ENCODE data around the gene MAFG.

Gene MAFG

GRCh38 chr17:81935709-81936084, 8.2 kb upstream of the MAFG start:
- DNase-seq = no peak

- no peak for DNase-seq
Measured at GRCh38 chr17:81934850-81935708, 7.5 kb upstream of the MAFG start.

- DNase-seq = no peak
Measured at GRCh38 chr17:81934098-81934757, 6.7 kb upstream of the MAFG start.

- DNase-seq = no peak
Measured at GRCh38 chr17:81933178-81933699, 5.7 kb upstream of the MAFG start.

- no peak for DNase-seq
Measured at GRCh38 chr17:81932333-81932983, 4.9 kb upstream of the MAFG start.

GRCh38 chr17:81931557-81932332, 4.2 kb upstream of the MAFG start:
- DNase-seq = no peak

- no peak for DNase-seq
Measured at GRCh38 chr17:81931189-81931556, 3.6 kb upstream of the MAFG start.

DNA sequence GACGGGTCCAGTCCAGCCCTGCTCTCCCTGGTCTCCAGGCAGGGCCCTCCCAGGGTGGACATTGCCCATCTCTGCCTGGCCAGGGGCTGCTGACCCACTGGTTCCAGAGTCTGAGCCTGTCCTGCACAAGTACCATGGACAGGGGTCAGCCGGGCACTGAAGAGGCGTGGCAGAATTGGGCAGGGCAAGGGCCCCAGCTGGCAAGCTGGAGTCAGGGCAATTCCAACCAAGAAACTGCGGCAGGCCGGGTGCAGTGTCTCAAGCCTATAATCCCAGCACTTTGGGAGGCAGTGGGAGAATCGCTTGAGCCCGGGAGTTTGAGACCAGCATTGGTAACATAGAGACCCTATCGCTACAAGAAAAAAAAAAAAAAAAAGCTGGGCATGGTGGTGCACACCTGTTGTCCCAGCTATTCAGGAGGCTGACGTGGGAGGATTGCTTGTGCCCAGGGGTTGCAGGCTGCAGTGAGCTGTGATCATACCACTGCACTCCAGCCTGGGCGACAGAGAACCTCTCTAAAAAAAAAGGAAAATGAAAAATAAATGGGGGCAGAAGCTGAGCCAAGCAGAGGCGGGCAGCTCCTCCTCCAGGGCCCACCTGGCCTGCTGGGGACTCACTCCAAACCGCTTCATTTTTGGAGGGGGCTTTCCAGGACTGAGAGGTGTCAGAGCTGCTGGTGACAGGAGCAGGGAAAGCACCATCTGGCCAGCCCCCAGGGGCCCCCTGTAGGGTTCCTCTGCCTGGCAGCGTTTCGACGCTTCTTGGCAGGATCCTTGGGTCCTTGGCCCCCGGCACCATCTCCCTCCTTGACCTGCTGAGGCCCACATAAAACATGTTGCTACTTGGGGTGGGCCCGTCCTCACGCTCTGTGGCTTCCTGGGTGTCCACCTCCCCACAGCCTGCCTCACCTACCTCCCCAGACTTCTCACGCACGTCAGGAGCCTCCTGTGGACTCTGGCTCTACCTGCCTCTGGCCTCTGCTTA, 2.9 kb upstream of the MAFG start:
- no peak for DNase-seq

DNA sequence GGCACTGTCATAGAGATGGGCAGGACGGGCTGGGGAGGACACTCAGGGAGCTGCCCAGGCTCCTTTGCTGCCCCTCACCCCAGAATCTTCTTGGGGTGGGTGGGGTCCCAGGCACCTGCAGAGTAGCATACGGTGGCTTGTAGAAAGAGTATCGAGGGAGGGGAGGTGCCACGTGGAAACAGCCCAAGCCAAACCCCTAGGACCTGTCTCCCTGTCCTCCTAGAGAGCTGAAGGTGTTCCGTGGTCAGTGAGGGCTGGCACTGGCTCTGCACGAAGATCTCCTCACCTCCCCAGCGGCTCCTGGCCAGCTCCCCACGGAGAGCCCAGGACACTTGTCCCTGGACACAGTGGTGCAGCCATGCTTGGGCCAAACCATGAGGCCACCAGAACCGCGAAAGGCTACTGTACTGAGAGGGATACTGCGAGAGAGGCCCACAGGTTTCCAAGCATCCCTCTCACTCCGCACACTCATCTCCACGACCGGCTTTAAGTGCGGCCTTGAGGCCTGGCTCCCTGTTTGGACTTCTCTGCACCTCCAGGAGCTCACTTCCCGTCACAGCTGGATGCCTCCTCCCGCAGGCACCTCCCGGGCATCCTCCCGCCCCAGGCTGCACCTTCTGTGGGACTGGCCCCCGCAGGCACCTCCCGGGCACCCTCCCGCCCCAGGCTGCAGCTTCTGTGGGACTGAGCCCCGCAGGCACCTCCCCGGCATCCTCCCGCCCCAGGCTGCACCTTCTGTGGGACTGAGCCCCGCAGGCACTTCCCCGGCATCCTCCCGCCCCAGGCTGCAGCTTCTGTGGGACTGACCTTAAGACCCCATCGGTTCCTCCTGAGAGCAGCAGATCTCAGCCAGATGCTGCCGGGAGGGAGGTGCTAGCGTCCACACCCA, 2.0 kb upstream of the MAFG start:
- no peak for DNase-seq

DNA sequence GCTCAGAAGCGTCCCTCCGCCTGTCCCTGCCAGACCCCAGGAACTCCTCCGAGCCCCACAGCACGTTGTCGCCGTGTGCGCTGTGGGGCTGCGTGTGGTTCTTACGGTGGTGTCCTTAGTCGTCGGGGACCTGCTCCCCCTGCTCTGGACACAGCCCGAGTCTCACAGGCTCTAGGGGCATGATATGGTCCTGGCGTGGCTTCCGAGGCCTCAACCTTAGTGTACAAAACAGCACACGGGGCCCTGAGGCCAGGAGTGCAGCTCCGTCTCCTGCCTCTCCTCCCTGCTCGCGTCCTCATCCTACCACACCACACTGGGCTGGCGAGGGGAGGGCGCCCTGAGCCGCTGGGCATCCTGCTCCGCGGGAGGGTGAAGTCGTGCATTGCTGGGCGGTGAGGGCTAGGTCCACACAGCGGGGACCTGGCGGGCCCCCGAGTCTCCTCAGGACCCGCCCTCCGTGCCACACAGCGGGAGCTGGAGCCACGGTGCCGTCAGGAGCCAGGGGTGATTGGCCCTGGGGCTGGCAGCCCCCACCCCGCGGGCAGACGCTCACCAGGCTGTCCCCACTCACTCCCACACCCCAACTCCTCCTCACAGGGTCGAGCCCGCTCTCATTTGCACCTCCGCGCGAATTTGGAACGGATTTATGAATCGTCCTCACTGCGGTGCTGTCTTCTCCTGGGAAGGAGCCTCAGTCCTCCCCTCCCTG, 1.2 kb upstream of the MAFG start:
- DNase-seq = no peak

DNA sequence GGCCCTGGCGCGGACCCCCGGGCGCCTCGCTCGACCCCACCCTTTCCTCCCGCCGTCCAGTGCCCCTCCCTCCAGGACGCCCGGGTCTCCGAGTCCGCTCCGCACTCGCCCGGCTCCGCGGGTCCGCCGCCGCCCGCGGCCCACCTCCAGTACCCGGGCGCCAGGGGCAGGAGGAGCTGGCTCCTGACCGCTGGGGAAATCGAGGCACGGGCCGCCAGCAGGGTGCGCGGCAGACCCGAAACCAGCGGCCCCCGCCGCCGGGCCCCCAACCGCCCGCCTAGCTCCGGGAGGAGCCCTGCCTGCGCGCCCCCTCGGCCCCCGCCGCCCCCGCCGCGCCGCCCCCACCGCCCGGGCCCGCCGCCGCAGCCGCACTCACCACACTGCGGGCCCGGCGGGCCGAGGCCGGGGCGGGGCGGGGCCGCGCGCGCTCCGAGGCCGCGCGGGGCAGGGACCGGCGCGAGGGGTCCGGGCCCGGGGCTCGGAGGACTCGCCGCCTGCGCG, 333 bp downstream of the MAFG start:
- DNase-seq = no peak

GRCh38 chr17:81926451-81927151, 934 bp downstream of the MAFG start:
- DNase-seq = no peak

DNA sequence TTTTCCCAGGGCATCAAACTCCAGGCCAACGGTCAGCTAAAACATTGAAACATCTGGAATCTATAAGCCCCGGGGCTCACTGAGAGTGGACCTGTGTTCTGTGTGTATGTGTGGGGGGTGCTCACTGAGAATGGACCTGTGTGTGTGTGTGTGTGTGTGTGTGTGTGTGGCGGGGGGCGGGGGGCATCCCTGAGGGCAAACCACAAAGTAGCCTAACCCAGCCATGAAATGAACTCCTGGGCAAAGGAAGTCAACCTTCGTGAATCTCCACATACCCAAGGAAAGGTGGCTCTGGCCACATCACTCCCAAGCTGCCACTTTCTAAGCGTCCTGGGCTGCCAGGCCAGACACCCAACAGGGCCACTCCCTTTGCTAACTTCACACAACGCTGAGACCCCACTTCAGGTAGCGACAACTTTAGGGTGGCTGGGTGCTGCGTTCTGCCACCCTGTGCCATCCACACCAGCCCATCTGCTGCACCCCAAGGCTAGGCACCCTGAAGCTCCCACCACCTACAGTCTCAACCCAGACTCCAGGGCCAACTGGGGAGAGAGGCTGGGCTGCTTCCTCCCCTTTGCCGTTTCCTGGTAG, 1.6 kb downstream of the MAFG start:
- DNase-seq = no peak

GRCh38 chr17:81924557-81925532, 2.7 kb downstream of the MAFG start:
- no peak for DNase-seq

DNA sequence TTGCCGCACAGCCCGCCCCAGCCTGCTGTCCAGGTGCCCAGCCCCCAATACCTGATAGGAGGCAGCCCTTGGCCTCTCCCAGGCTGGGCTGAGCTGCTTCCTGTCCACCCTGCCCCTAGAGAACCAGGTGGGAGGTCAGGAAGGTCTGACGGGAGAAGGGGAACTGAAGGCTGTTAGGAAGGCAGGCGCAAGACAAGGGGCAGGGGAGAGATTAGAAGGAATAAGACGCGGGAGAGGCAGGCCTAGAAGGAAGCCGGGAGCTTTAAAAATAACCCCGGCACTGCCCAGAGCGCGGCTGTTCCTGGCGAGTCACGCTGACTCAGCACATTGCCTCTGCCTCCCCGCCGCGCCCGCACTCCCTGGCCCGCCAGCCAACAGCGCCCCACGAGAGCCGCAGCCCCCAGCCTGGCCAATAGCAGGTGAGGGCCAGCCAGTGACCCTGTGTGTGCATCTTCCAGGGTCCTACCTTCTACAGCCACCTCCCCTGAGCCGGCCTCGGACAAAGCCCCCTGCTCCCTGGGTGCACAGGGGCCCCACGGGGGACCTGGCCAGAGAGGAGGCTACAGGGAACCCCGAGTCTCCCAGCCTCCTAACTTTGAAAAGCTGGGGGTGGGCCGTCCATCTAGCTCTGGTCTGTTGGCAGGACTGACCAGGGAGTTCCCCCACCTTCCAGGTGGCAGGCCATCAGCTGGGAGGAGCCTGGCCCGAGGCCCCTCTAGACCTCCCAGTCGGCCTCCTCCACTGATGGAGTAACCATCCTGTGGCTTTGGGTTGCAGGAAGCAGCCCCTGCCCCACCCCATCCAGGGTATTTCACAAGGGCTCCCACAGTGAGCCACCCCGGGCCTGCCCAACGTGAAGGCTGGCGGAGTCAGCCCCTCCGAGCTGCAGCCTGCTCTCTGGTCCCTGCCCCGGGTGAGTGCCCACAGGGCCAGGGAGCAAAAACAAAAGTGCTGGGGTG, 4.0 kb downstream of the MAFG start:
- DNase-seq = no peak
